Astrocyte (in vitro differentiated cells and primary cell): Measurements from ENCODE around the gene CLDN4. TPM values are rescaled to one million over a fixed set of nuclear protein-coding genes. Genes with fewer than 3 reads are reported as not detected.
"Not testable (repeated sequence)": the region's sequence is repeated elsewhere in the genome, so short reads cannot be mapped to it uniquely, and the experiment has no call there.

Experiments used
- DNase-seq: peaks from one replicate; pipeline ENCODE4 v3.0.0-alpha.2; 2010; ENCODE audit warnings: low read depth
- FAIRE-seq: peaks from 2 replicates; lab custom pipeline; 2011; peaks lifted over from hg19 to GRCh38; lab: Jason Lieb, UNC
- H2AFZ ChIP-seq: 2 replicates; pipeline ENCODE4 v1.6.0; 2012; ENCODE audit warnings: low read depth, low read length, inconsistent platforms
- H3K27ac ChIP-seq: 2 replicates; pipeline ENCODE4 v1.5.1; 2011; ENCODE audit warnings: low read depth, low read length, inconsistent platforms
- H3K27me3 ChIP-seq: 2 replicates; pipeline ENCODE4 v1.6.0; 2011; ENCODE audit warnings: low read length, inconsistent platforms; ENCODE audit not compliant: insufficient read depth
- H3K36me3 ChIP-seq: 2 replicates; pipeline ENCODE4 v1.5.1; 2011; ENCODE audit warnings: low read length, inconsistent platforms; ENCODE audit not compliant: insufficient read depth
- H3K4me1 ChIP-seq: 2 replicates; pipeline ENCODE4 v1.5.1; 2011; ENCODE audit warnings: low read length, inconsistent platforms; ENCODE audit not compliant: insufficient read depth
- H3K4me2 ChIP-seq: 2 replicates; pipeline ENCODE4 v1.6.0; 2012; ENCODE audit warnings: low read length, inconsistent platforms
- H3K4me3 ChIP-seq: 2 replicates; pipeline ENCODE4 v1.5.1; 2011; ENCODE audit warnings: low read depth, mild to moderate bottlenecking, low read length, inconsistent platforms; ENCODE audit not compliant: insufficient read depth
- H3K79me2 ChIP-seq: 2 replicates; pipeline ENCODE4 v1.6.0; 2012; ENCODE audit warnings: mild to moderate bottlenecking, low read length, inconsistent platforms; ENCODE audit not compliant: insufficient read depth
- H3K9ac ChIP-seq: 2 replicates; pipeline ENCODE4 v1.6.0; 2012; ENCODE audit warnings: mild to moderate bottlenecking, low read length, inconsistent platforms
- H3K9me3 ChIP-seq: 2 replicates; pipeline ENCODE4 v1.5.1; 2012; ENCODE audit warnings: low read depth, mild to moderate bottlenecking, low read length, inconsistent platforms; ENCODE audit not compliant: insufficient read depth
- H4K20me1 ChIP-seq: 2 replicates; pipeline ENCODE4 v1.6.0; 2012; ENCODE audit warnings: low read length, inconsistent platforms; ENCODE audit not compliant: insufficient read depth
- H3K27ac Mint-ChIP-seq: one replicate; pipeline ENCODE4 v1.8.0; 2021; ENCODE audit warnings: mild to moderate bottlenecking, mixed read lengths; ENCODE audit not compliant: unreplicated experiment
- H3K27me3 Mint-ChIP-seq: one replicate; pipeline ENCODE4 v1.8.0; 2021; ENCODE audit warnings: low read depth, mixed read lengths; ENCODE audit not compliant: unreplicated experiment
- H3K36me3 Mint-ChIP-seq: one replicate; pipeline ENCODE4 v1.8.0; 2021; ENCODE audit warnings: low read depth, mixed read lengths; ENCODE audit not compliant: unreplicated experiment
- H3K4me1 Mint-ChIP-seq: one replicate; pipeline ENCODE4 v1.8.0; 2021; ENCODE audit warnings: low read depth, mixed read lengths; ENCODE audit not compliant: unreplicated experiment
- H3K4me3 Mint-ChIP-seq: one replicate; pipeline ENCODE4 v1.8.0; 2021; ENCODE audit warnings: mild to moderate bottlenecking, moderate library complexity, mixed read lengths; ENCODE audit not compliant: unreplicated experiment
- H3K9me3 Mint-ChIP-seq: one replicate; pipeline ENCODE4 v1.8.0; 2021; ENCODE audit warnings: mild to moderate bottlenecking, mixed read lengths; ENCODE audit not compliant: unreplicated experiment
- CTCF ChIP-seq: IDR thresholded peaks from 2 replicates; pipeline ENCODE4 v1.5.1; 2011; ENCODE audit warnings: low read depth, mild to moderate bottlenecking, inconsistent platforms, low read length, moderate library complexity; ENCODE audit not compliant: insufficient read depth
- EZH2 ChIP-seq: IDR thresholded peaks from 2 replicates; pipeline ENCODE4 v1.6.1; 2012; ENCODE audit warnings: mild to moderate bottlenecking, low read length, inconsistent platforms; ENCODE audit not compliant: insufficient read depth
- total RNA-seq: library from RNA; stranded (reverse); gene quantifications from 2 replicates; pipeline ENCODE4 v1.2.1, GENCODE V29; 2021

CLDN4 gene
- total RNA-seq, 1 donor from 2014 or later = 32.5 TPM

DNA sequence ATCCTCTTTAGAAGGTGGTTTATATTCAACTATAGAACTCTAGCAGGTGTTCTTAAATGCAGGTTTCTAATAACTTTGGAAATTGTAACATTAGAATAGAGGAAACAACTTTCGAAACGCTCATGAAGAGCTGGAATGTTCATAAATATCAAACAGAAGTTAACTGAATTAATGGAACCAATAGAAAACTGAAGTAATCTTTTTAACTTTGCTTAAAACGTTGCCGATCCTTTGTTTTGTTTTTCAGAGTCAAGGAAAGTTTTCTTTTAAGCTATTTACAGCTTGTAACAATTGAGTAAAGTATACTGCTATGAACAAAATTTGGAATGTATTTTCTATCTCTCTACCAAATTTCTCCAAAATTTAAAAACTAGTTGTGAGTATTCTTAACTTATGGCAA lies 41.7 kb upstream of the CLDN4 start:
- H3K9me3 Mint-ChIP-seq = peaks cover 4% of the 10 kb centered on the region

DNA sequence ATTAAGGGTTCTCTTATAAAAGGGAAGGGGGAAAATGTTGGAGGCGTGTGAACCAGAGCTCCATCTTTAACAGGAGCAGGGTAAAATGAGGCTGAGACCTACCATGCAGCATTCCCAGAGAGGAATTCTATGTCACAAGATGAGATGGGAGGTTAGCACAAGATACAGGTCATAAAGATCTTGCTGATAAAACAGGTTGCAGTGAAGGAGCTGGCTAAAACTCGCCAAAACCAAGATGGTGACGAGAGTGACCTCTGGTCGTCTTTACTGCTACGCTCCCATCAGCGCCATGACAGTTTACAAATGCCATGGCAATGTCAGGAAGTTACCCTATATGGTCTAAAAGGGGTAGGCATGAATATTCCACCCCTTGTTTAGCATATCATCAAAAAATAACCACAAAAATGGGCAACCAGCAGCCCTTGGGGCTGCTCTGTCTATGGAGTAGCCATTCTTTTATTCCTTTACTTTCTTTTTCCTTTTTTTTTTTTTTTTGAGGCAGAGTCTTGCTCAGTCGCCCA lies 39.6 kb upstream of the CLDN4 start:
- H4K20me1 ChIP-seq, H3K27ac Mint-ChIP-seq, H3K4me1 Mint-ChIP-seq, H3K9me3 Mint-ChIP-seq, H3K4me3 ChIP-seq, H3K4me1 ChIP-seq, H3K27me3 ChIP-seq, FAIRE-seq, H3K27ac ChIP-seq, H3K79me2 ChIP-seq, H3K27me3 Mint-ChIP-seq, H3K4me2 ChIP-seq, H3K9ac ChIP-seq, H3K36me3 ChIP-seq, DNase-seq, H2AFZ ChIP-seq, H3K4me3 Mint-ChIP-seq, H3K36me3 Mint-ChIP-seq, H3K9me3 ChIP-seq: not testable (repeated sequence)

More for the DNA sequence above, 41.7 kb upstream of the CLDN4 start:
- Mint-ChIP-seq H3K27me3 (peaks cover 6% of the 10 kb centered on the region), H3K4me3 (no peak overlapping the region), H3K36me3 (no peaks in the 10 kb centered on the region), H3K27ac (no peak overlapping the region), H3K4me1 (no peaks in the 10 kb centered on the region)
- DNase-seq (no peak), FAIRE-seq (no peak)
- Histone ChIP-seq H4K20me1 (no peaks in the 10 kb centered on the region), H3K36me3 (no peaks in the 10 kb centered on the region), H3K4me1 (no peaks in the 10 kb centered on the region), H2AFZ (no peak overlapping the region), H3K4me2 (no peak overlapping the region), H3K27me3 (peaks cover 3% of the 10 kb centered on the region), H3K9me3 (no peaks in the 10 kb centered on the region), H3K79me2 (no peaks in the 10 kb centered on the region), H3K9ac (no peak overlapping the region), H3K4me3 (no peak overlapping the region), H3K27ac (no peak overlapping the region)
- TF ChIP-seq CTCF (no peak), EZH2 (no peak)

GRCh38 chr7:73795188-73795587 lies 35.6 kb upstream of the CLDN4 start:
- FAIRE-seq, H3K27ac Mint-ChIP-seq, H2AFZ ChIP-seq, H3K9me3 ChIP-seq, H3K36me3 ChIP-seq, H3K4me1 ChIP-seq, H4K20me1 ChIP-seq, H3K27ac ChIP-seq, H3K9ac ChIP-seq, H3K4me1 Mint-ChIP-seq, H3K27me3 Mint-ChIP-seq, H3K79me2 ChIP-seq, H3K27me3 ChIP-seq, H3K36me3 Mint-ChIP-seq, H3K4me3 Mint-ChIP-seq, H3K4me3 ChIP-seq, DNase-seq, H3K4me2 ChIP-seq, H3K9me3 Mint-ChIP-seq: not testable (repeated sequence)

DNA sequence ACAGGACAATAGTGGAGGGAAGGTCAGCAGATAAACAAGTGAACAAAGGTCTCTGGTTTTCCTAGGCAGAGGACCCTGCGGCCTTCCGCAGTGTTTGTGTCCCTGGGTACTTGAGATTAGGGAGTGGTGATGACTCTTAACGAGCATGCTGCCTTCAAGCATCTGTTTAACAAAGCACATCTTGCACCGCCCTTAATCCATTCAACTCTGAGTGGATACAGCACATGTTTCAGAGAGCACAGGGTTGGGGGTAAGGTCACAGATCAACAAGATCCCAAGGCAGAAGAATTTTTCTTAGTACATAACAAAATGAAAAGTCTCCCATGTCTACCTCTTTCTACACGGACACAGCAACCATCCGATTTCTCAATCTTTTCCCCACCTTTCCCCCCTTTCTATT lies 34.1 kb upstream of the CLDN4 start:
- not testable (repeated sequence) for H3K4me3 ChIP-seq, H3K4me3 Mint-ChIP-seq, DNase-seq, H3K9ac ChIP-seq, H3K79me2 ChIP-seq, H3K36me3 ChIP-seq, H3K27ac ChIP-seq, H3K4me2 ChIP-seq, H3K27me3 ChIP-seq, FAIRE-seq, H3K9me3 Mint-ChIP-seq, H3K4me1 ChIP-seq, H3K4me1 Mint-ChIP-seq, H3K27me3 Mint-ChIP-seq, H3K9me3 ChIP-seq, H4K20me1 ChIP-seq, H2AFZ ChIP-seq, H3K27ac Mint-ChIP-seq, H3K36me3 Mint-ChIP-seq

GRCh38 chr7:73797176-73797575 lies 33.6 kb upstream of the CLDN4 start:
- not testable (repeated sequence) for H3K27me3 Mint-ChIP-seq, H3K79me2 ChIP-seq, H3K36me3 Mint-ChIP-seq, H3K9ac ChIP-seq, H3K4me3 Mint-ChIP-seq, H3K4me1 ChIP-seq, H3K9me3 ChIP-seq, FAIRE-seq, H3K4me3 ChIP-seq, H4K20me1 ChIP-seq, H3K4me2 ChIP-seq, H3K9me3 Mint-ChIP-seq, H3K27me3 ChIP-seq, H3K36me3 ChIP-seq, H3K4me1 Mint-ChIP-seq, H2AFZ ChIP-seq, DNase-seq, H3K27ac ChIP-seq, H3K27ac Mint-ChIP-seq
